RPMI7951 (cell line): ENCODE data around the gene VPS41. TPM values are rescaled to one million over a fixed set of nuclear protein-coding genes. Genes with fewer than 3 reads are reported as not detected.

ENCODE experiments used
- total RNA-seq: library from RNA; depleted of rRNA; stranded (reverse); fragments of >200 nt; shearing (Covaris generic); gene quantifications from 2 replicates; pipeline ENCODE4 v1.2.3, GENCODE V29; 2014; rRNA removed

VPS41 gene
- total RNA-seq, 1 experiment from 2014 or later = 47.6 TPM

Other genes with a start within 250 kb of the VPS41 start
- not detected in 2 replicates for gene POU6F2, start 68.7 kb upstream of the VPS41 start, total RNA-seq